ENCODE results near the gene AKR1B15. TPM values are rescaled to one million over a fixed set of nuclear protein-coding genes. Genes with fewer than 3 reads are reported as not detected.

The AKR1B15 gene
- total RNA-seq, 1 donor from 2014 or later: not detected

DNA sequence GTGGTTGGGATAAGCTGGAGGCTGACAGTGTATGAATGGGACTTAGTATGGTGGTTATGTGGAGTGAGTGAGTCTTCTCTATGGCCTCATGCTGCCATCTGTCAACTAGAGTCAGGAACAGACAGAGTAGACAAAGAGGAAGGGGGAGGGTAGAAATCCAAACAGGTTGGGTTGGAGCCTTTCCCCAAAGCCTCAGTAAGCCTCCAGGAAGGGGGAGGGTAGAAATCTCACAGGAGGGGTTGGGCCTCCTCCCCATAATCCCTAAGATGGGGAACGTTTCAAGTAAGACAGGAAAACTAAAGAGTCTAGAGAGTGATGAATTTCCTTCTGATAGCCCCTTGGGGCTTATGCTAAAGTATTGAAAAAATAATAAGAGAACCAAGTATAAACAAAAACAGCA lies 2.0 kb upstream of the AKR1B15 start:
- TF ChIP-seq CTCF (IDR thresholded peaks at IDR 0.05): no peak
- POLR2A ChIA-PET: interaction anchor here (1.1 kb wide), 1 partner anchor 114 kb away, joined by 4 read pairs; no protein-coding TSS in a partner anchor
- no peak overlapping the region for H3K27ac Mint-ChIP-seq

GRCh38 chr7:134547397-134548054 lies 1.4 kb upstream of the AKR1B15 start:
- Mint-ChIP-seq H3K36me3 (ENCODE audit: low read depth) (no peaks in the 10 kb centered on the region), H3K4me1 (peaks cover 11% of the 10 kb centered on the region), H3K9me3 (no peaks in the 10 kb centered on the region), H3K27ac (no peak overlapping the region), H3K4me3 (peak overlapping the region; percentile 58), H3K27me3 (peaks cover 14% of the 10 kb centered on the region)
- ChIA-PET POLR2A (interaction anchor here (1.1 kb wide), 1 partner anchor 115 kb away, joined by 4 read pairs; no protein-coding TSS in a partner anchor), CTCF (interaction anchor here (0.7 to 3.9 kb wide), 9 partner anchors 9 to 118 kb away, joined by 3 to 60 read pairs (median 4); no protein-coding TSS in a partner anchor)
- ATAC-seq (ENCODE audit: low read depth): peak; percentile 78
- DNase-seq: peak; percentile 42
- intact Hi-C loops (cut with micrococcal nuclease): loop anchor here (1.0 to 2.0 kb wide), 5 partner anchors 33 to 407 kb away; partner anchors contain the start of gene AKR1B1
- no peak for TF ChIP-seq CTCF (IDR thresholded peaks at IDR 0.05)

More for the DNA sequence above, 2.0 kb upstream of the AKR1B15 start:
- ATAC-seq (ENCODE audit: low read depth): no peak
- intact Hi-C loops (cut with micrococcal nuclease): loop anchor here (1.0 to 2.0 kb wide), 4 partner anchors 32 to 407 kb away; partner anchors contain the start of gene AKR1B1
- Mint-ChIP-seq H3K4me1 (peaks cover 11% of the 10 kb centered on the region), H3K27me3 (peaks cover 11% of the 10 kb centered on the region), H3K9me3 (no peaks in the 10 kb centered on the region), H3K4me3 (no peak overlapping the region), H3K36me3 (ENCODE audit: low read depth) (no peaks in the 10 kb centered on the region)
- CTCF ChIA-PET: interaction anchor here (0.7 to 3.9 kb wide), 8 partner anchors 10 to 117 kb away, joined by 3 to 60 read pairs (median 4); no protein-coding TSS in a partner anchor
- no peak for DNase-seq

DNA sequence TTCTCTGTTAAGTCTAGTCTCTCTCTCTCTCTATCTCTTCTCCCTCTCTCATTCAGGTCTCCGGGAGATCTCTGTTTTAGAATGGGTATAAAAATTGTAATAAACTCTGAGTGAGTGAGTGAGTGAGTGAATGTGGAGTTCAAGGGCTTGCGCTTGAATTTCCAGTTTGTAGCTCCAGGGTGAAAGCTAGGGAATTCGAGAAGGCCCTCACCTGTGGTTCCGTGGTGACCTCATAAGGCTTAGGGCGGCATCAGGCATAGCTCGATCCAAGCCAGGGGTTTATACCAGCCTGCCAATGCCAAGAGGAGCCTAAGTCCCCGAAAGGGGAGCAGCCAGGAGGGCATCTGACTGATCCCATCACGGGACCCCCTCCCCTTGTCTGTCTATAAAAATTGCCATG lies 456 bp downstream of the AKR1B15 start:
- ChIA-PET CTCF (interaction anchor here (1.4 to 3.9 kb wide), 3 partner anchors 27 to 119 kb away, joined by 4 to 60 read pairs (median 8); no protein-coding TSS in a partner anchor), POLR2A (interaction anchor here (0.6 to 1.5 kb wide), 2 partner anchors 117 to 1155 kb away, joined by 3 to 7 read pairs; no protein-coding TSS in a partner anchor)
- no peak for TF ChIP-seq CTCF (IDR thresholded peaks at IDR 0.05)
- H3K27me3 Mint-ChIP-seq: peaks cover 16% of the 10 kb centered on the region
- no peaks in the 10 kb centered on the region for H3K36me3 Mint-ChIP-seq (ENCODE audit: low read depth)
- H3K9me3 Mint-ChIP-seq: no peaks in the 10 kb centered on the region
- no peak overlapping the region for H3K27ac Mint-ChIP-seq
- no peak overlapping the region for H3K4me3 Mint-ChIP-seq
- intact Hi-C loops (cut with micrococcal nuclease): loop anchor here (2.0 kb wide), 1 partner anchor 57 kb away; no protein-coding TSS in a partner anchor
- no peak for ATAC-seq (ENCODE audit: low read depth)
- no peak for DNase-seq
- peaks cover 11% of the 10 kb centered on the region for H3K4me1 Mint-ChIP-seq

DNA sequence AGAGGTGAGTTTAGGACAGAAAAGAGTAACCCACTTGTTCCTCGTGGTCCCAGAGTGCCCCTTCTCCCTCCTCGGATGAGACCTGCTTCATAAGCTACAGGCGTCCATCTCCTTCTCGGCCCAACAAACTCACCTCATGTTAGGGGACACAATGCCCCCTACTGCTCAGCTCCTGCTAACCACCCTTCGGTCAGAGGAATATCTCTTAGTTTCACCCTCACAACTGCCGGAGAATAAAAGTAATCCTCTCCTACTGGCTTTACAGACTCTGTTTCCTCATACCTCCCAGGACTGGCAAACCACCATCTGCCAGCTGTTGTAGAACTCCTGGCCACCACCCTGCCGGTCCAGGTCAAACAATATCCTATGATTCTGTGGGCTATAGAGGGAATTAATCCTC lies 3.2 kb downstream of the AKR1B15 start:
- intact Hi-C loops (cut with micrococcal nuclease): no loop called here
- H3K36me3 Mint-ChIP-seq (ENCODE audit: low read depth): no peaks in the 10 kb centered on the region
- ChIA-PET POLR2A (no interaction called here), CTCF (no interaction called here)
- no peak overlapping the region for H3K4me3 Mint-ChIP-seq
- H3K27me3 Mint-ChIP-seq: peaks cover 9% of the 10 kb centered on the region
- H3K27ac Mint-ChIP-seq: no peak overlapping the region
- no peak for TF ChIP-seq CTCF (IDR thresholded peaks at IDR 0.05)
- ATAC-seq (ENCODE audit: low read depth) (no peak), DNase-seq (no peak)
- H3K4me1 Mint-ChIP-seq: peaks cover 11% of the 10 kb centered on the region
- no peaks in the 10 kb centered on the region for H3K9me3 Mint-ChIP-seq

DNA sequence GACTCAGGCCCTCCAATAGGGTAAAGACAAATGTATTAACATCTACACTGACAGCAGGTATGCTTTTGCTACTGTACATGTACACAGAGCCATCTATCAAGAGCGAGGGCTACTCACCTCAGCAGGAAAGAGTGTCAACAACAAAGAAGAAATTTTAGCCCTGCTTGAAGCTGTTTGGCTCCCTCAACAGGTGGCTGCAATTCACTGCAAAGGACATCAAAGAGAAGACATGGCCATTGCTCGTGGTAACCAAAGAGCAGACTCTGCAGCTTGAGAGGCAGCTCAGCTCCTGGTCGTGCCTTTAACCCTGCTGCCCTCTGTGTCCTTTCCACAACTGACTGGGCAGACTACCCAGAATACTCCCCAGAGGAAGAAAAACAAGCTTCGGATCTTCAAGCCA lies 5.1 kb downstream of the AKR1B15 start:
- H3K9me3 Mint-ChIP-seq: no peaks in the 10 kb centered on the region
- POLR2A ChIA-PET: no interaction called here
- intact Hi-C loops (cut with micrococcal nuclease): no loop called here
- DNase-seq (no peak), ATAC-seq (ENCODE audit: low read depth) (no peak)
- TF ChIP-seq CTCF (IDR thresholded peaks at IDR 0.05): no peak
- peaks cover 8% of the 10 kb centered on the region for H3K27me3 Mint-ChIP-seq
- CTCF ChIA-PET: no interaction called here
- no peak overlapping the region for H3K27ac Mint-ChIP-seq
- H3K36me3 Mint-ChIP-seq (ENCODE audit: low read depth): no peaks in the 10 kb centered on the region
- no peaks in the 10 kb centered on the region for H3K4me1 Mint-ChIP-seq
- H3K4me3 Mint-ChIP-seq: no peak overlapping the region

Data from activated B cell treated with CpG ODN at 0.5 μM for 24 hours (primary cell).